K562 (cell line): Measurements from ENCODE around the gene RALGPS1. TPM values are rescaled to one million over a fixed set of nuclear protein-coding genes. Genes with fewer than 3 reads are reported as not detected.

Experiments used
- CBX1 ChIP-seq: sonication (generic); IDR thresholded peaks from 2 replicates; pipeline ENCODE4 v1.6.1; 2016; ENCODE audit warnings: antibody characterized with exemption, low read depth, mild to moderate bottlenecking
- HDAC1 ChIP-seq, 2 experiments: fragments of 450-650 bp; IDR thresholded peaks; 2 replicates each; pipeline ENCODE4 v1.6.1; 2016 to 2017; ENCODE audit warnings: inconsistent platforms in 1 of 2, mild to moderate bottlenecking in 1 of 2, moderate library complexity in 1 of 2
- HMG20A ChIP-seq: fragments of 450-650 bp; formaldehyde crosslinking; conservative IDR thresholded peaks from 2 replicates; pipeline ENCODE4 v1.4.0; 2020; ENCODE audit warnings: mild to moderate bottlenecking, mixed read lengths
- HMGN3 ChIP-seq: IDR thresholded peaks from 2 replicates; pipeline ENCODE4 v1.6.1; 2011; ENCODE audit warnings: borderline replicate concordance, low read depth, mild to moderate bottlenecking, mixed read lengths, low read length; ENCODE audit not compliant: insufficient read length; ENCODE audit errors: extremely low read depth
- MTA2 ChIP-seq: fragments of 450-650 bp; IDR thresholded peaks from 2 replicates; pipeline ENCODE4 v1.6.1; 2016; ENCODE audit warnings: low read depth
- PATZ1 ChIP-seq: fragments of 250-450 bp; sonication (Bioruptor Pico); IDR thresholded peaks from 2 replicates; pipeline ENCODE4 v1.5.0; 2020; ENCODE audit warnings: mild to moderate bottlenecking, borderline replicate concordance
- SREBF2 ChIP-seq: sonication (generic); formaldehyde crosslinking; IDR thresholded peaks from 2 replicates; pipeline ENCODE4 v1.4.0; 2020; ENCODE audit warnings: mild to moderate bottlenecking, missing genetic modification reagents
- TRIM24 ChIP-seq, 2 experiments: fragments of 450-650 bp; IDR thresholded peaks; 2 replicates each; pipeline ENCODE4 v1.6.1; 2016
- VEZF1 ChIP-seq: fragments of 200-800 bp; sonication (Bioruptor generic); IDR thresholded peaks from 2 replicates; pipeline ENCODE4 v1.6.1; 2017; ENCODE audit warnings: missing genetic modification characterization, missing compliant biosample characterization
- ZFP1 ChIP-seq: fragments of 450-650 bp; formaldehyde crosslinking; IDR thresholded peaks from 2 replicates; pipeline ENCODE4 v1.4.0; 2020; ENCODE audit warnings: mild to moderate bottlenecking, mixed read lengths
- ZNF212 ChIP-seq: fragments of 450-650 bp; formaldehyde crosslinking; IDR thresholded peaks from 2 replicates; pipeline ENCODE4 v1.4.0; 2020; ENCODE audit warnings: mild to moderate bottlenecking
- ZNF431 ChIP-seq: sonication (generic); formaldehyde crosslinking; IDR thresholded peaks from 2 replicates; pipeline ENCODE4 v1.8.0; 2022; ENCODE audit warnings: mild to moderate bottlenecking, missing genetic modification reagents
- polyA plus RNA-seq, 8 experiments: library from polyadenylated mRNA; depleted of rRNA in 4 of 8; stranded (reverse) in 5 of 8; unstranded in 3 of 8; fragments of >200 nt; fragmentation: Nextera tagmentation in 2 of 8; fragmentation: Illumina TruSeq in 1 of 8; extraction: Ambion mirVana in 2 of 8; extraction: Trizol in 1 of 8; gene quantifications; 2 replicates each; pipeline versions ENCODE4 v1.2.1 to v1.2.3, GENCODE V29; 2011 to 2014; ENCODE audit warnings: inconsistent platforms in 1 of 8, missing spikeins in 1 of 8
- total RNA-seq, 7 experiments: library from RNA; depleted of rRNA in 6 of 7; stranded (reverse); fragments of >200 nt in 6 of 7; fragmentation: Illumina TruSeq in 2 of 7; extraction: Trizol in 2 of 7; gene quantifications; 2 replicates each; pipeline versions ENCODE4 v1.2.1 to v1.2.3, GENCODE V29; 2011 to 2021; ENCODE audit warnings: low replicate concordance in 1 of 7
- TF ChIP-seq, protein P1 (sequence below): sonication (generic); formaldehyde crosslinking; IDR thresholded peaks from 2 replicates; pipeline ENCODE4 v1.8.1; 2023; ENCODE audit warnings: mild to moderate bottlenecking, missing genetic modification reagents
- TF ChIP-seq, protein P2 (sequence below): fragments of 250-450 bp; sonication (Bioruptor Pico); IDR thresholded peaks from 2 replicates; pipeline ENCODE4 v1.8.0; 2021; ENCODE audit warnings: moderate library complexity, mild to moderate bottlenecking, inconsistent platforms
- TF ChIP-seq, protein P3 (sequence below): fragments of 250-450 bp; sonication (Bioruptor Pico); IDR thresholded peaks from 2 replicates; pipeline ENCODE4 v1.8.0; 2022; ENCODE audit warnings: inconsistent platforms, mild to moderate bottlenecking, moderate library complexity, borderline replicate concordance
- TF ChIP-seq, protein P4 (sequence below): sonication (generic); formaldehyde crosslinking; IDR thresholded peaks from 2 replicates; pipeline ENCODE4 v1.9.0; 2022; ENCODE audit warnings: mild to moderate bottlenecking, missing genetic modification reagents
- TF ChIP-seq, protein P5 (sequence below): IDR thresholded peaks from 2 replicates; pipeline ENCODE4 v1.6.1; 2016; ENCODE audit warnings: missing genetic modification characterization, missing compliant biosample characterization

The RALGPS1 gene
- total and polyA plus RNA-seq, 9 of the 15 experiments (the other 6 are each of a cell fraction or from before 2014, with no cell fraction given) = 0.04 to 2.6 (median 1.5) TPM

DNA sequence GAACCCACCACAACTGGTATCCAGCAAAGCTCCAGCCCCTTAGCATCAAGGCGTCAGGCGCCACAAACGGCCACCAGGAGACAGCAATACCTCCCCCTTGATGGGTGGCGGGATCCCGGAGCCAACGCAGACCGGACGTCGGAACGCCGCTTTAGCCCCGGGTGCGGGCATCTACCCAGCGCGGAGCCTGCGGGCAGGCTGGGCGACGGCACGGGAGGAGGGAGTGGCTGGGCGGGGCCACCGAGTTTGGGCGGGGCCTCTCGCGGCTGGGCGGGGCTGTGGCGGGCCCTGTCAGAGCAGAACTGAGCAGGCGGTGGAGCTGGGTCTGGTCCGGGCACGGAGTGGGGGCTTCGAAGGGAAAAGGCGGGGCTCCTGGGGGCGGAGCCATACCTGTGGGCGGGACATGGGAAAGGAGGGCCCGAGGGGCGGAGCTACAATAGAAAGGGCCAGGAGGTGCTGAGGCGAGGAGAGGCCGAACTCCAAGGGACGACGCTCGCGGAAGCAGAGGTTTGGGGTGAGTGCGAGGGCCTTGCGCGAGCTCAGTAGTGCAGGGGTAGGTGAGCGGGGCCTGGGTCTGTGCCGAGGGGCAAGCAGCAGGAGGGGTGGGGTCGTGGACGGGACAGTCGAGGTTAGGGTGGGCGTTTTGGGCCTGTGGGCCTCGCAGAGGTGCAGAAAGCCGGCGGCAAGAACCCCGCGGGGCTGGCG is 309.7 kb downstream of the RALGPS1 start (continued):
- TF ChIP-seq PATZ1 (CRISPR knock-in tag) (no peak), HMG20A (no peak), HMGN3 (peak; percentile 40), ZFP1 (CRISPR knock-in tag) (no peak), SREBF2 (CRISPR knock-in tag) (no peak), MTA2 (no peak), VEZF1 (peak; percentile 31; the same call in 1 of the 2 replicates), ZNF212 (CRISPR knock-in tag) (no peak), CBX1 (peak; percentile 39; the same call in 1 of the 2 replicates), TRIM24 (IDR thresholded peaks at IDR 0.05) (no peak), ZNF431 (no peak), HDAC1 (IDR thresholded peaks at IDR 0.05) (peak in 1 of 2 experiments; percentile 64; a peak in 1 of 4 replicates)
- TF ChIP-seq, protein P1, sequence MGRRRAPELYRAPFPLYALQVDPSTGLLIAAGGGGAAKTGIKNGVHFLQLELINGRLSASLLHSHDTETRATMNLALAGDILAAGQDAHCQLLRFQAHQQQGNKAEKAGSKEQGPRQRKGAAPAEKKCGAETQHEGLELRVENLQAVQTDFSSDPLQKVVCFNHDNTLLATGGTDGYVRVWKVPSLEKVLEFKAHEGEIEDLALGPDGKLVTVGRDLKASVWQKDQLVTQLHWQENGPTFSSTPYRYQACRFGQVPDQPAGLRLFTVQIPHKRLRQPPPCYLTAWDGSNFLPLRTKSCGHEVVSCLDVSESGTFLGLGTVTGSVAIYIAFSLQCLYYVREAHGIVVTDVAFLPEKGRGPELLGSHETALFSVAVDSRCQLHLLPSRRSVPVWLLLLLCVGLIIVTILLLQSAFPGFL (CRISPR knock-in tag) = no peak
- TF ChIP-seq, protein P2, sequence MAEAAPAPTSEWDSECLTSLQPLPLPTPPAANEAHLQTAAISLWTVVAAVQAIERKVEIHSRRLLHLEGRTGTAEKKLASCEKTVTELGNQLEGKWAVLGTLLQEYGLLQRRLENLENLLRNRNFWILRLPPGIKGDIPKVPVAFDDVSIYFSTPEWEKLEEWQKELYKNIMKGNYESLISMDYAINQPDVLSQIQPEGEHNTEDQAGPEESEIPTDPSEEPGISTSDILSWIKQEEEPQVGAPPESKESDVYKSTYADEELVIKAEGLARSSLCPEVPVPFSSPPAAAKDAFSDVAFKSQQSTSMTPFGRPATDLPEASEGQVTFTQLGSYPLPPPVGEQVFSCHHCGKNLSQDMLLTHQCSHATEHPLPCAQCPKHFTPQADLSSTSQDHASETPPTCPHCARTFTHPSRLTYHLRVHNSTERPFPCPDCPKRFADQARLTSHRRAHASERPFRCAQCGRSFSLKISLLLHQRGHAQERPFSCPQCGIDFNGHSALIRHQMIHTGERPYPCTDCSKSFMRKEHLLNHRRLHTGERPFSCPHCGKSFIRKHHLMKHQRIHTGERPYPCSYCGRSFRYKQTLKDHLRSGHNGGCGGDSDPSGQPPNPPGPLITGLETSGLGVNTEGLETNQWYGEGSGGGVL (CRISPR knock-in tag) = no peak
- TF ChIP-seq, protein P3, sequence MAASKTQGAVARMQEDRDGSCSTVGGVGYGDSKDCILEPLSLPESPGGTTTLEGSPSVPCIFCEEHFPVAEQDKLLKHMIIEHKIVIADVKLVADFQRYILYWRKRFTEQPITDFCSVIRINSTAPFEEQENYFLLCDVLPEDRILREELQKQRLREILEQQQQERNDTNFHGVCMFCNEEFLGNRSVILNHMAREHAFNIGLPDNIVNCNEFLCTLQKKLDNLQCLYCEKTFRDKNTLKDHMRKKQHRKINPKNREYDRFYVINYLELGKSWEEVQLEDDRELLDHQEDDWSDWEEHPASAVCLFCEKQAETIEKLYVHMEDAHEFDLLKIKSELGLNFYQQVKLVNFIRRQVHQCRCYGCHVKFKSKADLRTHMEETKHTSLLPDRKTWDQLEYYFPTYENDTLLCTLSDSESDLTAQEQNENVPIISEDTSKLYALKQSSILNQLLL = no peak
- TF ChIP-seq, protein P4, sequence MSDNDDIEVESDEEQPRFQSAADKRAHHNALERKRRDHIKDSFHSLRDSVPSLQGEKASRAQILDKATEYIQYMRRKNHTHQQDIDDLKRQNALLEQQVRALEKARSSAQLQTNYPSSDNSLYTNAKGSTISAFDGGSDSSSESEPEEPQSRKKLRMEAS = peak; percentile 72; the same call in 1 of the 2 replicates
- TF ChIP-seq, protein P5, sequence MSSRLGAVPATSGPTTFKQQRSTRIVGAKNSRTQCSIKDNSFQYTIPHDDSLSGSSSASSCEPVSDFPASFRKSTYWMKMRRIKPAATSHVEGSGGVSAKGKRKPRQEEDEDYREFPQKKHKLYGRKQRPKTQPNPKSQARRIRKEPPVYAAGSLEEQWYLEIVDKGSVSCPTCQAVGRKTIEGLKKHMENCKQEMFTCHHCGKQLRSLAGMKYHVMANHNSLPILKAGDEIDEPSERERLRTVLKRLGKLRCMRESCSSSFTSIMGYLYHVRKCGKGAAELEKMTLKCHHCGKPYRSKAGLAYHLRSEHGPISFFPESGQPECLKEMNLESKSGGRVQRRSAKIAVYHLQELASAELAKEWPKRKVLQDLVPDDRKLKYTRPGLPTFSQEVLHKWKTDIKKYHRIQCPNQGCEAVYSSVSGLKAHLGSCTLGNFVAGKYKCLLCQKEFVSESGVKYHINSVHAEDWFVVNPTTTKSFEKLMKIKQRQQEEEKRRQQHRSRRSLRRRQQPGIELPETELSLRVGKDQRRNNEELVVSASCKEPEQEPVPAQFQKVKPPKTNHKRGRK (tag) = no peak
